ENCODE data around the gene ZNF318.
"Not testable (repeated sequence)": the region's sequence is repeated elsewhere in the genome, so short reads cannot be mapped to it uniquely, and the experiment has no call there.

The ZNF318 gene

DNA sequence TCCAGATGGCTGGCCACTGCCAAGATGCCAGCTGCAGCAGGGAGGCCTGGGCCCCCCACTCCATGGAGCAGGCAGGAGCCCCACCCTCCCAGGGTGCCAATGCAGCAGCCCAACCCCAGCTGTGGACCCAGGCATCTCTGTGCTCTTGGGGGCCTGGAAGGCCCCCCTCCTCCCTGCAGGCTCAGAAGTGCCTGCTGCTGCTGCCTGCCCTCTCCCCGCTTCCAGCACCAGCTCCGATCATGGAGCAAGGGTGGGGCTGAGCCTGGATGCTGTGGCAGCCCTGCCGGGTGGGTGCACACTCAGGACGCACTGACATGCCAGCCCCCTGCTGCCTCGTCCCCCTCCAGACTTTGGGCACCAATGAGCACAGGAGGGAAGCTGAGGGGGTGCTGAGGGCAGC lies 43.1 kb upstream of the ZNF318 start:
- no peak overlapping the region for H4K8ac ChIP-seq (ENCODE audit: low read depth, low read length)
- H4K91ac ChIP-seq (ENCODE audit: low read depth, low read length, poor library complexity) = no peak overlapping the region
- peak overlapping the region; percentile 88 for H2AK5ac ChIP-seq (ENCODE audit: low read depth, low read length)
- H2AFZ ChIP-seq (ENCODE audit: low read length) = no peak overlapping the region
- H3K14ac ChIP-seq (ENCODE audit: low read length) = no peak overlapping the region
- no peak overlapping the region for H3K4me3 ChIP-seq (ENCODE audit: low read length in 2 of 2)
- no peak overlapping the region for H2BK5ac ChIP-seq (ENCODE audit: low read length)
- H2BK120ac ChIP-seq (ENCODE audit: low read depth, low read length) = no peak overlapping the region
- no peak overlapping the region for H3K23ac ChIP-seq (ENCODE audit: low read depth, low read length, poor library complexity)
- no peaks in the 10 kb centered on the region for H3K79me1 ChIP-seq (ENCODE audit: low read depth, low read length)
- peak overlapping the region; percentile 67 for H3K18ac ChIP-seq (ENCODE audit: low read length)
- no peaks in the 10 kb centered on the region for H3K4me1 ChIP-seq (ENCODE audit: control insufficient read depth in 2 of 2, insufficient read depth in 1 of 2, low read depth in 1 of 2, low read length in 2 of 2)
- no peak overlapping the region for H2BK15ac ChIP-seq (ENCODE audit: low read length)
- WGBS, 2 donors (ENCODE audit: extremely low coverage in 2 of 2, insufficient read length in 2 of 2, insufficient replicate concordance in 1 of 2) = no CpG with 5 or more reads among the region's 5 CpGs
- DNase-seq (ENCODE audit: low spot score) = no peak
- H3K36me3 ChIP-seq (replicated peaks in 1 of 2; ENCODE audit: control insufficient read depth in 2 of 2, insufficient read depth in 2 of 2, low read length in 2 of 2) = no peaks in the 10 kb centered on the region
- no peak overlapping the region for H3K4me2 ChIP-seq (ENCODE audit: insufficient read depth, low read length, poor library complexity, severe bottlenecking)
- peaks cover 0 to 2% of the 10 kb centered on the region in 2 donors for H3K9me3 ChIP-seq (replicated peaks in 1 of 2; ENCODE audit: control insufficient read depth in 2 of 2, insufficient read depth in 1 of 2, low read depth in 1 of 2, low read length in 2 of 2)
- peak overlapping the region; percentile 42 for H3K4ac ChIP-seq (ENCODE audit: low read length)
- peaks cover 0 to 9% (median 0%) of the 10 kb centered on the region in 3 experiments for H3K27me3 ChIP-seq (ENCODE audit: control insufficient read depth in 3 of 3, insufficient read depth in 3 of 3, low read depth in 1 of 3, low read length in 3 of 3)
- no peak overlapping the region for H2BK12ac ChIP-seq (ENCODE audit: low read length)
- H3K27ac ChIP-seq (replicated peaks; ENCODE audit: low read length) = no peak overlapping the region
- H3K9ac ChIP-seq (ENCODE audit: low read depth, low read length, poor library complexity) = peak overlapping the region; percentile 63

DNA sequence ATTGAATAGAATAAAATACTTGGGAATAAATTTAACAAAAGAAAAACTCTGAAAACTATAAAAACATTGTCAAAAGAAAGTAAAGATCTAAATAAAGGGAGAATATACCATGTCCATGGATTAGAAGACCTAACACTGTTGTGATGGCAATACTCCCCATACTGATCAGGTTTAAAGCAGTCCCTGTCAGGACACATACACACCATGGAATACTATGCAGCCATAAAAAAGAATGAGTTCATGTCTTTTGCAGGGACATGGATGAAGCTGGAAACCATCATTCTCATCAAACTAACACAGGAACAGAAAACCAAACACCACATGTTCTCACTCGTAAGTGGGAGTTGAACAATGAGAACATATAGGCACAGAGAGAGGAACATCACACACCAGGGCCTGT lies 41.3 kb upstream of the ZNF318 start:
- no CpG with 5 or more reads among the region's 1 CpG for WGBS, 2 donors (ENCODE audit: extremely low coverage in 2 of 2, insufficient read length in 2 of 2, insufficient replicate concordance in 1 of 2)
- not testable (repeated sequence) for H2BK5ac ChIP-seq (ENCODE audit: low read length); H4K8ac ChIP-seq (ENCODE audit: low read depth, low read length); H3K4me2 ChIP-seq (ENCODE audit: insufficient read depth, low read length, poor library complexity, severe bottlenecking); H3K4me1 ChIP-seq (ENCODE audit: control insufficient read depth in 2 of 2, insufficient read depth in 1 of 2, low read depth in 1 of 2, low read length in 2 of 2); H3K79me1 ChIP-seq (ENCODE audit: low read depth, low read length); H3K4ac ChIP-seq (ENCODE audit: low read length); H3K23ac ChIP-seq (ENCODE audit: low read depth, low read length, poor library complexity); H3K14ac ChIP-seq (ENCODE audit: low read length); H3K18ac ChIP-seq (ENCODE audit: low read length); H3K27ac ChIP-seq (replicated peaks; ENCODE audit: low read length); H2BK15ac ChIP-seq (ENCODE audit: low read length); DNase-seq (ENCODE audit: low spot score); H3K4me3 ChIP-seq (ENCODE audit: low read length in 2 of 2); H2AFZ ChIP-seq (ENCODE audit: low read length); H3K9ac ChIP-seq (ENCODE audit: low read depth, low read length, poor library complexity); H2AK5ac ChIP-seq (ENCODE audit: low read depth, low read length); H3K9me3 ChIP-seq (replicated peaks in 1 of 2; ENCODE audit: control insufficient read depth in 2 of 2, insufficient read depth in 1 of 2, low read depth in 1 of 2, low read length in 2 of 2); H2BK12ac ChIP-seq (ENCODE audit: low read length); H2BK120ac ChIP-seq (ENCODE audit: low read depth, low read length); H3K36me3 ChIP-seq (replicated peaks in 1 of 2; ENCODE audit: control insufficient read depth in 2 of 2, insufficient read depth in 2 of 2, low read length in 2 of 2); H4K91ac ChIP-seq (ENCODE audit: low read depth, low read length, poor library complexity)
- peaks cover 0 to 13% (median 0%) of the 10 kb centered on the region in 3 experiments for H3K27me3 ChIP-seq (ENCODE audit: control insufficient read depth in 3 of 3, insufficient read depth in 3 of 3, low read depth in 1 of 3, low read length in 3 of 3)

DNA sequence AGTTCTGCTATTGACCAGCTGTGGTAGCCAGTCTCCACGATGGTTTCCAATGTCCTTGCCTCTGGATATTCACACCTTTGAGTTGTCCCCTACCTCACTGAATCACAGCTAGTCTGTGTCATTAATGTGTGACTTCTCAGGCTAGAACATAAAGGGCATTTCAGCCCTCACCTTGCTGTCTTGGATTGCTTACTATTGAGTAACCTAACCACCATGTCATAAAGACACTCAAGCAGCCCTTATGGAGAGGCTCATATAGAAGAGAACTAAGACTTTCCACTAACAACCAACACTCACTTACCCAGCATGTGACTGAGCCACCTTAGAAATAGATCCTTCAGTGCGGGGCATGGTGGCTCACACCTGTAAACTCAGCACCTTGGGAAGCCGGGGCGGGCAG lies 38.8 kb upstream of the ZNF318 start:
- Histone ChIP-seq H4K91ac (ENCODE audit: low read depth, low read length, poor library complexity) (no peak overlapping the region), H3K9ac (ENCODE audit: low read depth, low read length, poor library complexity) (no peak overlapping the region), H3K4me1 (ENCODE audit: control insufficient read depth in 2 of 2, insufficient read depth in 1 of 2, low read depth in 1 of 2, low read length in 2 of 2) (no peaks in the 10 kb centered on the region), H2AFZ (ENCODE audit: low read length) (no peak overlapping the region), H2AK5ac (ENCODE audit: low read depth, low read length) (no peak overlapping the region), H3K36me3 (replicated peaks in 1 of 2; ENCODE audit: control insufficient read depth in 2 of 2, insufficient read depth in 2 of 2, low read length in 2 of 2) (no peaks in the 10 kb centered on the region), H3K27ac (replicated peaks; ENCODE audit: low read length) (no peak overlapping the region), H2BK120ac (ENCODE audit: low read depth, low read length) (no peak overlapping the region), H2BK5ac (ENCODE audit: low read length) (no peak overlapping the region), H3K23ac (ENCODE audit: low read depth, low read length, poor library complexity) (no peak overlapping the region), H3K27me3 (ENCODE audit: control insufficient read depth in 3 of 3, insufficient read depth in 3 of 3, low read depth in 1 of 3, low read length in 3 of 3) (peaks cover 0 to 12% (median 0%) of the 10 kb centered on the region in 3 experiments), H3K4me3 (ENCODE audit: low read length in 2 of 2) (no peak overlapping the region), H3K9me3 (replicated peaks in 1 of 2; ENCODE audit: control insufficient read depth in 2 of 2, insufficient read depth in 1 of 2, low read depth in 1 of 2, low read length in 2 of 2) (no peaks in the 10 kb centered on the region), H3K14ac (ENCODE audit: low read length) (no peak overlapping the region), H2BK12ac (ENCODE audit: low read length) (no peak overlapping the region), H3K18ac (ENCODE audit: low read length) (no peak overlapping the region), H3K4me2 (ENCODE audit: insufficient read depth, low read length, poor library complexity, severe bottlenecking) (no peak overlapping the region), H3K79me1 (ENCODE audit: low read depth, low read length) (no peaks in the 10 kb centered on the region), H4K8ac (ENCODE audit: low read depth, low read length) (no peak overlapping the region), H2BK15ac (ENCODE audit: low read length) (no peak overlapping the region), H3K4ac (ENCODE audit: low read length) (no peak overlapping the region)
- WGBS, 2 donors (ENCODE audit: extremely low coverage in 2 of 2, insufficient read length in 2 of 2, insufficient replicate concordance in 1 of 2) = no CpG with 5 or more reads among the region's 4 CpGs
- no peak for DNase-seq (ENCODE audit: low spot score)

DNA sequence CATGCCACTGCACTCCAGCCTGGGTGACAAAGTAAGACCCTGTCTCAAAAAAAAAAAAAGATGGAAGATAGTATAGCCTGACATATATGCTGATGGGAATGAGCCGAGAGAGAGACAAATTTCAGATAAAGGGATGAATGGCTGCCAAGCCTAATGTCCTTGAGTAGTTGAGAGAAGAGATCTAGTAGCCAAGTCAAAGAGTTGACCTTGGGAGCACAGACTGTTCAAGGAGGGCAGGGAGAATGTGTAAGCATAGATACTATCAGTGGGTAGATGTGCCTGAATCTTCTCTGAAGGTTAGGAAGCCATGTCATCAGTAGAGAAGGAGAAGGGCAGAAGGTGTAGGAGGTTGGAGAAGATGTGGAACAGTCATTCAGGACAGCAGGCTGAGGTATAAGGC lies 37.8 kb upstream of the ZNF318 start:
- Histone ChIP-seq H3K18ac (ENCODE audit: low read length) (no peak overlapping the region), H3K4me1 (ENCODE audit: control insufficient read depth in 2 of 2, insufficient read depth in 1 of 2, low read depth in 1 of 2, low read length in 2 of 2) (no peaks in the 10 kb centered on the region), H3K36me3 (replicated peaks in 1 of 2; ENCODE audit: control insufficient read depth in 2 of 2, insufficient read depth in 2 of 2, low read length in 2 of 2) (no peaks in the 10 kb centered on the region), H3K27ac (replicated peaks; ENCODE audit: low read length) (no peak overlapping the region), H4K91ac (ENCODE audit: low read depth, low read length, poor library complexity) (no peak overlapping the region), H3K79me1 (ENCODE audit: low read depth, low read length) (no peaks in the 10 kb centered on the region), H2BK120ac (ENCODE audit: low read depth, low read length) (no peak overlapping the region), H2BK12ac (ENCODE audit: low read length) (no peak overlapping the region), H3K23ac (ENCODE audit: low read depth, low read length, poor library complexity) (no peak overlapping the region), H3K14ac (ENCODE audit: low read length) (no peak overlapping the region), H3K4me2 (ENCODE audit: insufficient read depth, low read length, poor library complexity, severe bottlenecking) (no peak overlapping the region), H4K8ac (ENCODE audit: low read depth, low read length) (no peak overlapping the region), H2AK5ac (ENCODE audit: low read depth, low read length) (no peak overlapping the region), H2AFZ (ENCODE audit: low read length) (no peak overlapping the region), H3K27me3 (ENCODE audit: control insufficient read depth in 3 of 3, insufficient read depth in 3 of 3, low read depth in 1 of 3, low read length in 3 of 3) (peaks cover 0 to 8% (median 0%) of the 10 kb centered on the region in 3 experiments), H2BK15ac (ENCODE audit: low read length) (no peak overlapping the region), H3K9me3 (replicated peaks in 1 of 2; ENCODE audit: control insufficient read depth in 2 of 2, insufficient read depth in 1 of 2, low read depth in 1 of 2, low read length in 2 of 2) (no peaks in the 10 kb centered on the region), H3K9ac (ENCODE audit: low read depth, low read length, poor library complexity) (no peak overlapping the region), H3K4me3 (ENCODE audit: low read length in 2 of 2) (no peak overlapping the region), H2BK5ac (ENCODE audit: low read length) (no peak overlapping the region), H3K4ac (ENCODE audit: low read length) (no peak overlapping the region)
- no CpG with 5 or more reads among the region's 1 CpG for WGBS, 2 donors (ENCODE audit: extremely low coverage in 2 of 2, insufficient read length in 2 of 2, insufficient replicate concordance in 1 of 2)
- DNase-seq (ENCODE audit: low spot score) = no peak

All from neuronal stem cell (in vitro differentiated cells).